Neural progenitor cell (in vitro differentiated cells): ENCODE results near the gene BMP4.

Experiments
- CTCF ChIP-seq: fragments of 200-600 bp; sonication (generic); IDR thresholded peaks from 2 replicates; pipeline ENCODE4 v1.5.1; 2017; ENCODE audit warnings: antibody characterized with exemption, mild to moderate bottlenecking
- EZH2 ChIP-seq: fragments of 200-600 bp; sonication (generic); IDR thresholded peaks from 2 replicates; pipeline ENCODE4 v1.6.1; 2017; ENCODE audit warnings: antibody characterized with exemption, mild to moderate bottlenecking, moderate library complexity

GRCh38 chr14:53963320-53964227, 6.9 kb upstream of the BMP4 start:
- TF ChIP-seq CTCF = peak; percentile 55
- no peak for TF ChIP-seq EZH2
